M059J (cell line): Measurements from ENCODE around the gene BACH2. TPM values are rescaled to one million over a fixed set of nuclear protein-coding genes. Genes with fewer than 3 reads are reported as not detected.
A peak's percentile ranks its signal among the peaks of the same experiment; 100 is the strongest.
"Not testable (repeated sequence)": the region's sequence is repeated elsewhere in the genome, so short reads cannot be mapped to it uniquely, and the experiment has no call there.

Experiments used
- DNase-seq: peaks from one replicate; pipeline ENCODE4 v3.0.0-alpha.2; 2012; ENCODE audit warnings: low read depth
- total RNA-seq: library from RNA; depleted of rRNA; stranded (reverse); fragments of >200 nt; shearing (Covaris generic); gene quantifications from 2 replicates; pipeline ENCODE4 v1.2.3, GENCODE V29; 2014

The BACH2 gene
- total RNA-seq, 1 experiment from 2014 or later, result 0.17 TPM

GRCh38 chr6:90158936-90159335 is 137.7 kb downstream of the BACH2 start:
- no peak for DNase-seq

GRCh38 chr6:90157441-90157840 is 139.2 kb downstream of the BACH2 start:
- DNase-seq, result no peak

- DNase-seq, result no peak
These were observed 139.8 kb downstream of the BACH2 start for GRCh38 chr6:90156861-90157260.

- DNase-seq, result no peak
These were observed 141.7 kb downstream of the BACH2 start for GRCh38 chr6:90154755-90155470.

GRCh38 chr6:90151576-90152422 is 144.8 kb downstream of the BACH2 start:
- no peak for DNase-seq

GRCh38 chr6:90149280-90149679 is 147.4 kb downstream of the BACH2 start:
- DNase-seq, result no peak

- DNase-seq, result no peak
These were observed 147.8 kb downstream of the BACH2 start for GRCh38 chr6:90148867-90149266.

GRCh38 chr6:90146921-90147649 is 149.6 kb downstream of the BACH2 start:
- no peak for DNase-seq

- no peak for DNase-seq
These were observed 150.6 kb downstream of the BACH2 start for GRCh38 chr6:90146024-90146423.

GRCh38 chr6:90144928-90145555 is 151.6 kb downstream of the BACH2 start:
- no peak for DNase-seq

GRCh38 chr6:90144396-90144795 is 152.2 kb downstream of the BACH2 start:
- DNase-seq, result no peak

- no peak for DNase-seq
These were observed 156.0 kb downstream of the BACH2 start for GRCh38 chr6:90140683-90141082.

- no peak for DNase-seq
These were observed 157.3 kb downstream of the BACH2 start for GRCh38 chr6:90139272-90139817.

- no peak for DNase-seq
These were observed 159.6 kb downstream of the BACH2 start for GRCh38 chr6:90136837-90137568.

- no peak for DNase-seq
These were observed 160.5 kb downstream of the BACH2 start for GRCh38 chr6:90136176-90136575.

- DNase-seq, result peak; percentile 56
These were observed 161.0 kb downstream of the BACH2 start for GRCh38 chr6:90135667-90136066.

- DNase-seq, result not testable (repeated sequence)
These were observed 163.0 kb downstream of the BACH2 start for GRCh38 chr6:90133664-90134063.

- DNase-seq, result peak; percentile 45
These were observed 164.8 kb downstream of the BACH2 start for GRCh38 chr6:90131614-90132423.

GRCh38 chr6:90131125-90131524 is 165.5 kb downstream of the BACH2 start:
- no peak for DNase-seq

GRCh38 chr6:90128687-90129086 is 168.0 kb downstream of the BACH2 start:
- DNase-seq, result not testable (repeated sequence)
